Natural killer cell treated with Interleukin-12 subunit alpha and Interleukin-12 subunit beta and Interleukin-15 and Interleukin-18, amount 100 ng/mL, for 72 hours (primary cell): ENCODE results near the gene SLC5A5. TPM values are rescaled to one million over a fixed set of nuclear protein-coding genes. Genes with fewer than 3 reads are reported as not detected.
"Not testable (repeated sequence)": the region's sequence is repeated elsewhere in the genome, so short reads cannot be mapped to it uniquely, and the experiment has no call there.

Source experiments
- ATAC-seq, 2 donors: fragments of 150-1000 bp; cut with Tn5 transposase in 1 of 2; sonication (Bioruptor Pico), chemical (Tn5 transposase) in 1 of 2; 2 replicates each; pipeline ENCODE4 v1.10.0; 2021
- DNase-seq: peaks from one replicate; pipeline ENCODE4 v3.0.0; 2022; ENCODE audit warnings: low spot score
- H3K27ac Mint-ChIP-seq, 2 donors: 1 replicate in 1 of 2; 2 replicates in 1 of 2; pipeline ENCODE4 v1.8.0; 2022; ENCODE audit warnings: mixed read lengths in 2 of 2, mild to moderate bottlenecking in 1 of 2, moderate library complexity in 1 of 2
- H3K27me3 Mint-ChIP-seq, 2 donors: 1 replicate in 1 of 2; 2 replicates in 1 of 2; pipeline ENCODE4 v1.8.0; 2022; ENCODE audit warnings: mixed read lengths in 2 of 2
- H3K36me3 Mint-ChIP-seq: one replicate; pipeline ENCODE4 v1.8.0; 2022; ENCODE audit warnings: mixed read lengths
- H3K4me1 Mint-ChIP-seq, 2 donors: 1 replicate in 1 of 2; 2 replicates in 1 of 2; pipeline ENCODE4 v1.8.0; 2022; ENCODE audit warnings: low read depth in 2 of 2, mixed read lengths in 2 of 2, mild to moderate bottlenecking in 1 of 2
- H3K4me3 Mint-ChIP-seq: one replicate; pipeline ENCODE4 v1.8.0; 2022; ENCODE audit warnings: mixed read lengths
- H3K9me3 Mint-ChIP-seq: 2 replicates; pipeline ENCODE4 v1.8.0; 2022; ENCODE audit warnings: mixed read lengths
- total RNA-seq, 2 donors: library from RNA; stranded (reverse); gene quantifications; one replicate each; pipeline ENCODE4 v1.2.3, GENCODE V29; 2022

The SLC5A5 gene
- total RNA-seq, 2 donors from 2014 or later: 0.57 to 0.89 TPM

DNA sequence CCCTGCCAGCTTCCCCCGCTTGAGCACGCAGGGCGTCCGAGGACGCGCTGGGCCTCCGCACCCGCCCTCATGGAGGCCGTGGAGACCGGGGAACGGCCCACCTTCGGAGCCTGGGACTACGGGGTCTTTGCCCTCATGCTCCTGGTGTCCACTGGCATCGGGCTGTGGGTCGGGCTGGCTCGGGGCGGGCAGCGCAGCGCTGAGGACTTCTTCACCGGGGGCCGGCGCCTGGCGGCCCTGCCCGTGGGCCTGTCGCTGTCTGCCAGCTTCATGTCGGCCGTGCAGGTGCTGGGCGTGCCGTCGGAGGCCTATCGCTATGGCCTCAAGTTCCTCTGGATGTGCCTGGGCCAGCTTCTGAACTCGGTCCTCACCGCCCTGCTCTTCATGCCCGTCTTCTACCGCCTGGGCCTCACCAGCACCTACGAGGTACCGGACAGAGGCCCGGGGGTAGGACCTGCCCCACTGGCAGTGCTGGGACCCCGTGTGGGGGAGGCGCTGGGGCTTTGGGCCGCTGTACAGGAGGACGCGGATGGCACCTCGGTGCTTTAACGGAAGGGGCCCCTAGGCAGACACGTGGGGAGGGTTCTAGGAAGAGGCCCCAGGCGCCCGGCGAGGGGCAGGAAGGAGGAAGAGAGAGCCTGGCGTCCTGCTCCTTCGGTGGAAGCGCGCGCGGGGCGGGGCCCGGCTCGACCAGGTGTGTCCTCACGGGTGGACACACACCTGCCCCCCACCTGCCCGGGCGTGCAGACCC is 681 bp downstream of the SLC5A5 start:
- Mint-ChIP-seq H3K27me3 (peaks cover 0 to 4% of the 10 kb centered on the region in 2 donors), H3K4me1 (peaks cover 0 to 6% of the 10 kb centered on the region in 2 donors), H3K36me3 (no peaks in the 10 kb centered on the region), H3K27ac (no peak overlapping the region), H3K4me3 (peak overlapping the region; percentile 65), H3K9me3 (no peaks in the 10 kb centered on the region)
- ATAC-seq: peak; percentile 61 to 63
- DNase-seq: no peak

DNA sequence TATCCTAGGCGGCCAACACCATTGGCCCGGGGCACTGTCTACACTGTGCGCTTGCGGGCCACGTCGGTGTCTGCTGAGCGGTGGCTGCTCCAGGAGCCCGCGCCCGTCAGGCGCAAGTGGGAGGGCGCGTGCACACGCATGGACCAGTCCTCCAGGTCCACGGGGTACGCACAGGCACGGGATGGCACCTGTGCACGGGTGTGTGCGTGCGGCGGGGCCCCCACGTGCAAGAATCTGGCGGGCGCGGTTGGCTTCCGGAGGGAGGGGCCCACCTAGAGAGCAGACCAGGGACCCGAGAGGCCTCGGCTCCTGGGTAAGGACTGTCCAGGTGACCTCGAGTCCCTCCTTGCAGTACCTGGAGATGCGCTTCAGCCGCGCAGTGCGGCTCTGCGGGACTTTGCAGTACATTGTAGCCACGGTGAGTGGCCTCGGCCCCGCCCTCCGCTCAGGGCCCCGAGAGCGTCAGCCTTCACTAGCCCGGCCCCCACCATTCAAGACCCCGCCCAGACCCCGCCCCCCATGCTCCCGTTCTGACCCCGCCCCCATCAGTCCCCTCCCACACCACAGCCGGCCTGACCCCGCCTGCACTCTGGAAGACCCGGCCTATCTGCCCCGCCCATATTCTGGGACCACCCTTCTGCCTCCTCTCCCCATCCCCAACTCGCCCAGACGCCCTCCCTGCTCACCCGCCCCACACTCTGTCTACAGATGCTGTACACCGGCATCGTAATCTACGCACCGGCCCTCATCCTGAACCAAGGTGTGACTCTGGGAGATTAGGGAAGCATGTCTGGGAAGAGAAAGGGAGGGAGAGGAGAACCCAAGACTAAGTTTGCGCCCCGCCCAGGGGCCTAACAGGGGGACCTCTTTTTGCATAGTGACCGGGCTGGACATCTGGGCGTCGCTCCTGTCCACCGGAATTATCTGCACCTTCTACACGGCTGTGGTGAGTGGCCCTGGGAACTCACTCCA is 2.3 kb downstream of the SLC5A5 start:
- Mint-ChIP-seq H3K27me3 (peaks cover 0 to 4% of the 10 kb centered on the region in 2 donors), H3K36me3 (no peaks in the 10 kb centered on the region), H3K27ac (no peak overlapping the region), H3K4me3 (peak overlapping the region; percentile 28), H3K9me3 (no peaks in the 10 kb centered on the region), H3K4me1 (peaks cover 0 to 6% of the 10 kb centered on the region in 2 donors)
- ATAC-seq (peak; percentile 75 to 82), DNase-seq (no peak)

DNA sequence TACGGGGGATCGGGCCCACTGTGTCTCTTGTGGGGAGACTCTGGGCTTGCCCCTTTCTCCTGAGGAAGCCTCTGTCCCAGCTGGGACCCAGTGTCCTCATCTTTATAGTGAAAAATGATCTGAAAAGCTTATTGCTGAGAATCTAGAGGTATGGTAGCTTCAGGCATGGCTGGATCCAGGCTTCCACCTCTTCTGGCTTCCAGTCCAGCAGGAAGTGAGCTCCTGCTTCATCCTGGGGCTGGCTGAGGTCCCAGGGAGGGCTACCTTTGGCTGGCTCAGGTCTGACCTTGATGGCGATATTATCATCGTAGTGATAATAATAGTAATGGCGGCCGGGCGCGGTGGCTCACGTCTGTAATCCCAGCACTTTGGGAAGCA is 3.0 kb downstream of the SLC5A5 start:
- Mint-ChIP-seq H3K27ac (no peak overlapping the region), H3K9me3 (no peaks in the 10 kb centered on the region), H3K4me3 (peak overlapping the region; percentile 28), H3K36me3 (no peaks in the 10 kb centered on the region), H3K27me3 (peaks cover 0 to 4% of the 10 kb centered on the region in 2 donors), H3K4me1 (peaks cover 0 to 6% of the 10 kb centered on the region in 2 donors)
- DNase-seq (no peak), ATAC-seq (no peak)

DNA sequence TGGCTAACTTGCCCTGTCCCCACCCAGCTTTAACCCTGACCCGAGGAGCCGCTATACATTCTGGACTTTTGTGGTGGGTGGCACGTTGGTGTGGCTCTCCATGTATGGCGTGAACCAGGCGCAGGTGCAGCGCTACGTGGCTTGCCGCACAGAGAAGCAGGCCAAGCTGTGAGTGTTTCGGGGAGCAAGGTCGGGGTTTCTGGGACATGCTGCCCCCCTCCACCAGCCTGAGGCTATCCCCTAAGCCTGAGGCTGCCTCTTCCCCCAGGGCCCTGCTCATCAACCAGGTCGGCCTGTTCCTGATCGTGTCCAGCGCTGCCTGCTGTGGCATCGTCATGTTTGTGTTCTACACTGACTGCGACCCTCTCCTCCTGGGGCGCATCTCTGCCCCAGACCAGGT is 6.0 kb downstream of the SLC5A5 start:
- ATAC-seq (no peak), DNase-seq (no peak)
- Mint-ChIP-seq H3K36me3 (no peaks in the 10 kb centered on the region), H3K27me3 (peaks cover 0 to 2% of the 10 kb centered on the region in 2 donors), H3K4me3 (no peak overlapping the region), H3K9me3 (no peaks in the 10 kb centered on the region), H3K4me1 (no peaks in the 10 kb centered on the region), H3K27ac (no peak overlapping the region)

DNA sequence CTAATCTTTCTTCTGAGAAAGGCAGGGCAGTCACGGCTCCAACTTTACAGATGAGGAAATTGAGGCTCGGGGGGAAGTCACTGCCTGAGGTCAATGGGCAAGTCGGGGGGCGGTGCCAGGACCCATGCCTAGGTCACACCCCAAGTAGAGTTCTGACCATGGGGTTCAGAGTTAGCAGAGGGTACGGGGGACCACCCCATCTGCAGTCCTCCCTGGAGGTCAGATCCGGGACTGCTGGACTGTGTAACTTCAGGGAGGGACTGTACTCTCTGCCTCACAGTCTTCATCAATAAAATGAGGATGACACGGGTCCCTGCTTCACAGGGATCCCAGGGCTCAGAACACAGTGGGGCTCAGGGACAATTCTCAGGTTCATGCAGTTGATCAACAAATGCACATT is 7.7 kb downstream of the SLC5A5 start:
- Mint-ChIP-seq H3K9me3 (no peaks in the 10 kb centered on the region), H3K27me3 (peaks cover 0 to 2% of the 10 kb centered on the region in 2 donors), H3K36me3 (no peaks in the 10 kb centered on the region), H3K27ac (no peak overlapping the region), H3K4me3 (no peak overlapping the region), H3K4me1 (no peaks in the 10 kb centered on the region)
- DNase-seq (no peak), ATAC-seq (no peak)

DNA sequence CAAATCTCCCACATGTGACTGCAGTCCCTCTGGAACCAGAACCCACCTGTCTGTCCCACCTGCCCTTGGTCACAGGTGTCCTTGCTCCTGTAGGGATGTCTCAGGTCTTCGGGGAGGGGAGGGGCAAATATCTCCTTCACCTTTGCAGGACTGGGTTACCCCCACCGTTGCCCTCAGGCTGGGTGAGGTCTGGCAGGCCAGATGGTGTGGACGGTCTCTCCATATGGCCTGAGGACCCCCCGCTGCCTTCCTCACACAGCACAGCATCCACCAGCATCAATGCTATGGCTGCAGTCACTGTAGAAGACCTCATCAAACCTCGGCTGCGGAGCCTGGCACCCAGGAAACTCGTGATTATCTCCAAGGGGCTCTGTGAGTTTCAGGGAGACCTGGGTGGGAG is 10.0 kb downstream of the SLC5A5 start:
- Mint-ChIP-seq H3K4me1 (no peaks in the 10 kb centered on the region), H3K27ac (no peak overlapping the region), H3K4me3 (no peak overlapping the region), H3K9me3 (no peaks in the 10 kb centered on the region), H3K27me3 (no peaks in the 10 kb centered on the region), H3K36me3 (no peaks in the 10 kb centered on the region)
- DNase-seq: no peak
- peak in 1 of 2 donors; percentile 15 for ATAC-seq

DNA sequence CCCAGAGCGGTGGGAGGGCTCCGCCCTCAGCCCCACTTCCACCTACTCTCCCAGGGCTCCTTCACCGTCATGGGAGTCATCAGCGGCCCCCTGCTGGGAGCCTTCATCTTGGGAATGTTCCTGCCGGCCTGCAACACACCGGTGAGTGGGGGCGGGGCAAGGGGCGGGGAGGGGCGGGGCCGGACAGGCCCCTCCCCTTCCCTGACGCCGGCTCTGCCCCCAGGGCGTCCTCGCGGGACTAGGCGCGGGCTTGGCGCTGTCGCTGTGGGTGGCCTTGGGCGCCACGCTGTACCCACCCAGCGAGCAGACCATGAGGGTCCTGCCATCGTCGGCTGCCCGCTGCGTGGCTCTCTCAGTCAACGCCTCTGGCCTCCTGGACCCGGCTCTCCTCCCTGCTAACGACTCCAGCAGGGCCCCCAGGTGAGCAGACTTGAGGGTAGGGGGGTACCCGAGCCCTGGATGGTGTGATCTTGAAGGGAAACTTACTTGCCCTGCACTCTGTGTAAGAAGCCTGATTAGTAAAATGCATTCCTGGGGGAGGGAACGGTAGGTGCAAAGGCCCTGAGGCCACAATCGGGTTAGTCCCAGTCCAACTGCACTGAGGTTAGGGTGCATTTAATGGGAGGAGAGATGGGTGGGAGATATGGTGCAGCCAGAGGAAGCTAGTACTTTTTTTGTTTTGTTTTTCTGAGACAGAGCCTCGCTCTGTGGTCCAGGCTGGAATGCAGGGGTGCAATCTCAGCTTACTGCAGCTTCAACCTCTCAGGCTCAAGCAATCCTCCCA is 12.1 kb downstream of the SLC5A5 start:
- no peak overlapping the region for H3K27ac Mint-ChIP-seq

DNA sequence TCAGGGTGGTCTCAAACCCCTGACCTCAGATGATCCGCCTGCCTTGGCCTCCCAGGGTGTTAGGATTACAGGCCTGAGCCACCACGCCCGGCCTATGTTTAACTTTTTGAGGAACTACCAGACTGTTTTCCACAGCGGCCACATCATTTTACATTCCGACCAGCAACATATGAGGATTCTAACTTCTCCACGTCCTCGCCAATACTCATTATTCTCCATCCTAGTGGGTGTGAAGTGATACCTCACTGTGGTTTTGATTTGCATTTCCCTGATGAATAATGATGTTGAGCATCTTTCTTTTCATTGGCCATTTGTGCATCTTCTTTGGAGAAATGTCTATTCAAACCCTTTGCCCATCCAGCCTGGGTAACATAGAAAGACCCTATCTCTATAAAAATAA is 14.8 kb downstream of the SLC5A5 start:
- no peaks in the 10 kb centered on the region for H3K4me1 Mint-ChIP-seq
- no peaks in the 10 kb centered on the region for H3K36me3 Mint-ChIP-seq
- H3K4me3 Mint-ChIP-seq: no peak overlapping the region
- H3K27me3 Mint-ChIP-seq: peaks cover 3 to 8% of the 10 kb centered on the region in 2 donors
- ATAC-seq: no peak
- H3K9me3 Mint-ChIP-seq: no peaks in the 10 kb centered on the region
- H3K27ac Mint-ChIP-seq: no peak overlapping the region
- no peak for DNase-seq

More for the DNA sequence above, 12.1 kb downstream of the SLC5A5 start:
- no peaks in the 10 kb centered on the region for H3K4me1 Mint-ChIP-seq
- no peaks in the 10 kb centered on the region for H3K9me3 Mint-ChIP-seq
- H3K27me3 Mint-ChIP-seq: no peaks in the 10 kb centered on the region
- no peak overlapping the region for H3K4me3 Mint-ChIP-seq
- no peak for ATAC-seq
- no peaks in the 10 kb centered on the region for H3K36me3 Mint-ChIP-seq
- DNase-seq: no peak

DNA sequence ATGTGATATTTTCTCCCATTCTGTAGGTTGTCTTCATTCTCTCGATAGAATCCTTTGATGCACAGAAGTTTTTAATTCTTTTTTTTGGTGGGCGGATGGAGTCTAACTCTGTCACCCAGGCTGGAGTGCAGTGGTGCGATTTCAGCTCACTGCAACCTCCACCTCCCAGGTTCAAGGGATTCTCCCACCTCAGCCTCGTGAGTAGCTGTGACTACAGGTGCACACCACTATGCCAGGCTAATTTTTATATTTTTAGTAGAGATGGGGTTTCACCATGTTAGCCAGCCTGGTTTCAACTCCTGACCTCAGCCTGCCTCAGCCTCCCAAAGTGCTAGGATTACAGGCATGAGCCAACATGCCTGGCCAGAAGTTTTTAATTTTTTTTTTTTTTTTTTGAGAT is 15.5 kb downstream of the SLC5A5 start:
- not testable (repeated sequence) for ATAC-seq, H3K36me3 Mint-ChIP-seq, DNase-seq

DNA sequence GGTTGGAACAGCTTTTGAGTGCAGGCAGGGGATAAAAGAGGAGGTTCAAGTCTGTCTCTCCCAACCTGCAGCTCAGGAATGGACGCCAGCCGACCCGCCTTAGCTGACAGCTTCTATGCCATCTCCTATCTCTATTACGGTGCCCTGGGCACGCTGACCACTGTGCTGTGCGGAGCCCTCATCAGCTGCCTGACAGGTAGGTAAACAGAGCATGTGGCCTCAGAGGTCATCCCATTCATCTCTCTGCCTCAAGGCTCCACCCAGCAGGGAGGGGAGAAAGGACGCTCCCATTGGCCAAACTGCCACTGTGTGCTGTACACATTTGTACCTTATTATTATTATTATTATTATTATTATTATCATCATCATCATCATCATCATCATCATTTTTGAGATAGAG is 16.5 kb downstream of the SLC5A5 start:
- H3K36me3 Mint-ChIP-seq: no peaks in the 10 kb centered on the region
- DNase-seq (no peak), ATAC-seq (no peak)
- H3K9me3 Mint-ChIP-seq: no peaks in the 10 kb centered on the region
- H3K27ac Mint-ChIP-seq: no peak overlapping the region
- no peaks in the 10 kb centered on the region for H3K4me1 Mint-ChIP-seq
- peaks cover 6 to 17% of the 10 kb centered on the region in 2 donors for H3K27me3 Mint-ChIP-seq
- no peak overlapping the region for H3K4me3 Mint-ChIP-seq

More for the DNA sequence above, 15.5 kb downstream of the SLC5A5 start:
- H3K9me3 Mint-ChIP-seq, H3K27ac Mint-ChIP-seq, H3K4me1 Mint-ChIP-seq, H3K4me3 Mint-ChIP-seq: not testable (repeated sequence)
- H3K27me3 Mint-ChIP-seq: peaks cover 3 to 15% of the 10 kb centered on the region in 2 donors

DNA sequence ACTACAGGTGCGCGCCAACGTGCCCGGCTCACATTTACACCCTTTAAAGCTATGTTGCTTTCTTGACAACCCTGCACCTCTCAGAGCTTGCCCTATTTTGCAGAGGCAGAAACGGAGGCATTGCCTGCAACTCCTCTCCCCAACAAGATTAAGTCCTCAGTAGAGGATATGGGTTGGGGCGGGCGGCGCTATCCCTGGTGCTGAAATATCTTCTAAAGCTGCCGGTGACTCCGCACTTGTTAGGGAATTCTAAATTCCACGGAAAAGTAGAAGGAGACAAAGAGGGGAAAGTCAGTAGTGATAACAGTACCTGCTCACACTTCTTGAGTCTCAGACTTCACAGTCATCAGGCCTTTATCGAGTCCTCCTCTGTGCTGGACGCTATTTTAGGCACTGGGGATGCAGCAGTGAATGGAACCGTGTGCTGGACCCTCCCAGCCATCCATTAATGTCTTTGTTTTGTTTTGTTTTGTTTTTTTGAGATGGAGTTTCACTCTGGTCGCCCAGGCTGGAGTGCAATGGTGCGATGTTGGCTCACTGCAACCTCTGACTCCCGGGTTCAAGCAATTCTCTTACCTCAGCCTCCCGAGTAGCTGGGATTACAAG is 18.0 kb downstream of the SLC5A5 start:
- Mint-ChIP-seq H3K27me3 (peaks cover 6 to 17% of the 10 kb centered on the region in 2 donors), H3K27ac (no peak overlapping the region), H3K4me3 (no peak overlapping the region), H3K9me3 (no peaks in the 10 kb centered on the region), H3K36me3 (no peaks in the 10 kb centered on the region), H3K4me1 (peaks cover 0 to 2% of the 10 kb centered on the region in 2 donors)
- no peak for ATAC-seq
- DNase-seq: no peak

DNA sequence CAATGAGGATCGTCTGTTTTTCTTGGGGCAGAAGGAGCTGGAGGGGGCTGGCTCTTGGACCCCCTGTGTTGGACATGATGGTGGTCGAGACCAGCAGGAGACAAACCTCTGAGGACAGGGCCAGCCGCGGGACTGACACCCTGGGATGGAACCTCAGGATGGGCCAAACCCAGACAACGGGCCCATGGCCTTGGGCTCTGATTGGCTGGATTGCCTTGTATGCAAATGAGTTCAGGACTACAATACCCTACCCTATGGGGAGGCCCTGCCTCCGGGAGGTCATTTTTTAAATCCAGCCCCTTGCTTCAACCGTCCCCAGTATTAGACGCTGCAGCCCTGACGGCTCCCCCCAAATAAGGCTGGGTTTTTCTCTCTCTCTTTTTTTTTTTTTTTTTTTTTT is 22.0 kb downstream of the SLC5A5 start:
- ATAC-seq (no peak), DNase-seq (no peak)
- H3K27ac Mint-ChIP-seq: no peak overlapping the region
- peaks cover 0 to 3% of the 10 kb centered on the region in 2 donors for H3K4me1 Mint-ChIP-seq
- no peaks in the 10 kb centered on the region for H3K9me3 Mint-ChIP-seq
- peaks cover 6 to 18% of the 10 kb centered on the region in 2 donors for H3K27me3 Mint-ChIP-seq
- no peaks in the 10 kb centered on the region for H3K36me3 Mint-ChIP-seq
- H3K4me3 Mint-ChIP-seq: no peak overlapping the region

DNA sequence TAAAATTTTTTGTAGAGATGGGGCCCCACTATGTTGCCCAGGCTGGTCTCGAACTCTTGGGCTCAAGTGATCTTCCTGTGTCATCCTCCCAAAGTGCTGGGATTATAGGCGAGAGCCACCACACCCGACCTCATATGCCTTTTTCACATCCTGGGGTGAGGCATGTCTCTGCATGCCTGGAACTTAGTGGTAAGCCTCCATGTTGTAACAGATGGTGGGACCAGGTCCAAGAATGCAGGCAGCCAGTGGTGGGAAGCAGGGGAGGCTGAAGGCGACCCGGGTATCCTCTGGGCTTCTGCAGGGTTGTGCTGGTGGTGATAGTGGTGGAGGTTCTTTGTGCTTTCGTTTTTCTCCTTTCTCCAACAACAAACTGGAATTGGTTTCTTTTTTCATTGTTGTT is 31.0 kb downstream of the SLC5A5 start:
- DNase-seq: no peak
- no peaks in the 10 kb centered on the region for H3K9me3 Mint-ChIP-seq
- H3K36me3 Mint-ChIP-seq: no peaks in the 10 kb centered on the region
- no peak for ATAC-seq
- no peak overlapping the region for H3K27ac Mint-ChIP-seq
- H3K4me1 Mint-ChIP-seq: no peaks in the 10 kb centered on the region
- H3K4me3 Mint-ChIP-seq: no peak overlapping the region
- peaks cover 12 to 15% of the 10 kb centered on the region in 2 donors for H3K27me3 Mint-ChIP-seq
